Amygdala (tissue), 56 donors: Measurements from ENCODE around the gene MMGT1.

Experiments used
- DNase-seq, 56 donors: peaks; one replicate each; lab custom pipeline; 2025; lab: John Stamatoyannopoulos, UW

Gene MMGT1

DNA sequence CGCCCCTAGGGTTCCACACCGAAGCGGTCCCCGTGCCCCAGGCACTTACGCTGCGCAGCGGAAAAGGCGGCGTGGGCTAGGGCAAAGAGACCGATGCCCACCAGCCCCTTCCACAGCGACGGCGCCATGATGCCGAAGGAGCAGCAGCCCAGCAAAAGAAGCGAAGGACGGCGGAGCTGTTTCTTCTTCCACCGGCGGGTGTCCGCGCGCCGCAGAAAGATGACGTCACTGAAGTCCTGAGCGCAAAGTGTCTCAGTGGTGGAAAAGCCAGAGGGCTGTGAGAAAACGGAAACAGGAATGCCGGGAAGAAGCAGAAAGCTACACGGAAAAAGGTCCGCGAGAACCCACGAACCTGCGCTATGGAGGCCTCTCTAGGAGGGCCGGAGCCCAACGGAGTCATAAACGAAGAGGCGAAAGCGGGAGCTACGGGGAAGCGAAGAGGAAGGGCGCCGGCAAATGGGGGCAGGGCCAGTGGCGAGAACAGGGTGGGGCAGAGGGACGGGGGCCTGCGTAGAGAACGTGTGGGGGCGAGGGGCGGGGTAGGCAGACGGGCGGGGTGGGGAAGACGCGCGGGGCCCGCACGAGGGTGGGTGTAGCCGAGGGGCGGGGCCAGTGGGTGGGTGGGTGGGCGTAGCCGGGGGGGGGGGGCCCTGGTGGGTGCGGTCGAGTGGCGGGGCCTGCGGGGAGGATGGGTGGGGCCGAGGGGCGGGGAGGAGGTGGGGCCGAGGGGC is at the start of gene MMGT1:
MMGT1 (minus strand) TSS at position 441 of the 731 bp plus-strand sequence; CDS start at position 128, 313 bp downstream.
- DNase-seq: peak; percentile 7 to 92 (median 79)

DNA sequence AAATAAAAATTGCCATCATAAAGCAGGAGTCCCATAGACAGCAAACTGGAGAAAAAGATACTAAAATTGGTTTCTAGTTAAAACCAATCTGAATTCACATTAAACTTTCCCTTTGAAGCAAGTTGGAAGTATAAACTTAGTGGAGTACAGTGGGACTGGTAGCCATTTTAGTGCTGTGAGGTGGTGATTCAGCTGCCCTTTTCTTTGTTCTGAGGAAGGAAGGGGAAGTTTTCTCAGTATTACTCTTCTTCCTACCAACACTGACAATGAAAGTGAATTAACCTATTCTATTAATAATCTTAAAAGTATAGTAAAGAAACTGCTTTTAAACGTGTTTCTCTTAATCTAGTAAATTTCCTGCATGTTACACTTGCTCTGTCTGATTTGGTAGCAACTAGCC is 48.1 kb upstream of the MMGT1 start:
- DNase-seq: no peak

DNA sequence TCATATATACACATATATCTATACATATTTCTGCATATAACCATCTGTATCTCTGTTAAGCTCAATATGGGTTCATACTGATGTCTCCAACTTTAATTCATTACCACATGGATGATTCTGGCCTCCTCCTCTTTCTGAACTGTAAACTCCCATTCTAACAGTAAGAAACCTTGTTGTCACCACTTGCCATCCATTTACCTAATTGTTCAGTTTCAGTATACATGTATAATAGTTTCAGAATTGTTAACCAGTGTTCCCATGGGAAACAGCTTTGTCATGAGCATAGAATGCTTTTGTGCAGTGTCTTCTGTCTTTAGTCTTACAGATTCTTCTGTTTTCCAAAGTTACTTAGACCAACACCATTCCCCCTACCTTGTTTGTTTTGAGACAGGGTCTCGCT is 47.4 kb upstream of the MMGT1 start:
- DNase-seq: no peak

DNA sequence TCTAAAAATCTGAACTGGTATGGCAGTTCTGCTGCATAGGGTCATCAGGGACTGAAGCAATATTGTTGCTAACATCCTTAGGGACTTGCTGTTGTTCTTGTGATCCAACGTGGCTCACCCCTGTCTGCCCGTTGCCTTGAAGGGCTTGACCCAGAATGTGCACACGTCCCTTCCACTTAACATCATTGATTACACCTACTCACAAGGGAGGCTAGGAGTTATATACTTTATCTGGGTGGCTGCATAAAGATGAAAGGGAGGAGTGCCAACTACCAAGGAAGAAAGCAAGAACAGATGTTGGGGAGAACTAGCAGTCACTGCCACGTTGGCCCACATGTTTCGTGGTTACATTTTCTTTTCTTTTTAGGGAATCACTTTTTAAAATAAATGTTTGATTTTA is 45.4 kb upstream of the MMGT1 start:
- DNase-seq: no peak

DNA sequence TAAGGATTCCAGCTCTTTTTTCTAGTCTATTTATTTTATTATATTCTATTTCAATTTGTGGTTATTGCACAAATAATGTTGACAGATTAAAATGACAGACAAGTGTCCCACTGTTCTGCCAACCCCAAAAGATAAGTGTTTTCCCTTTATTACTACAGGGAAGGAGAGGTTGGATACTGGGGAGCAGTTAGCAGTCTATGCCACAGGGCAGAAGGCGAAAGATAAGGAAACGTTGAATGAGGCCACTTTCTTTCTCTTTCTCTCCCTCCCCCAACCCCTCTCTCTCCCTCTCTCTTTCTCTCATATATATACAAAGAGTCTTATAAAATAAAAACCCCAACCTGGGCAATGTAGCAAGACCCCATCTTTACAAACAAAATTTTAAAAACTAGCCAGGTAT is 43.1 kb upstream of the MMGT1 start:
- DNase-seq: no peak

DNA sequence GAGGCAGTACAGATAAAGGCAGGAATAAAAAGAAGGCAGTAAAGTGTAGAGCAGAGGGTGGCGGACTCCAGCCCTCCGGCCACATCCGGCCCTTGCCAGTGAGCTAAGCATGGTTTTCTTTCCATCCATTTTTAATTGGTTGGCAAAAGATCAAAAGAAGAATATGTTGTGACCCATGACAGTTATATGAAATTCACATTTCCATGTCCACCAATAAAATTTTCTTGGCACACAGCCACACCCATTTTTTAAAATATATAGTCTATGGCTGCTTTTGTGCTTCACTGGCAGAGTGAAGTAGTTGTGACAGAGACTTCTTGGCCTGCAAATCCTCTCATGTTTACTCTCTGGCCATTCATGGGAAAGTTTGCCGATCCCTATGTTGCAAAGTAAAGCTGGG is 41.2 kb upstream of the MMGT1 start:
- no peak for DNase-seq

DNA sequence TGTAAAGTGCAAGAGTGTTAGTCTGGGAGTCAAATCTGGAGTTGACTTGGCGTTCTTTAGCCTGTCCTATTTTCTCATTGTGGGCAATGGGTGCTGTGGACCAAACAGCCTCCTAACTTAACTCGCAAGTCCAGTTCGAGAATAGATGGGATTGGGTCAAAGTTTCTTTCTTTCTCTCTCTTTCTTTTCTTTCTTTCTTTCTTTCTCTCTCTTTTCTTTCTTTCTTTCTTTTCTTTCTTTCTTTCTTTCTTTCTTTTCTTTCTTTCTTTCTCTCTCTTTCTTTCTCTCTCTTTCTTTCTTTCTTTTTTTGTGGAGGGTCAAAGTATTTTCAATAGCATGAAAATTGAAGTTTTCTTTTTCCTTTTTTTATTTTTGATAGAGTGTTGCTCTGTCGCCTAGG is 14.5 kb upstream of the MMGT1 start:
- no peak for DNase-seq

DNA sequence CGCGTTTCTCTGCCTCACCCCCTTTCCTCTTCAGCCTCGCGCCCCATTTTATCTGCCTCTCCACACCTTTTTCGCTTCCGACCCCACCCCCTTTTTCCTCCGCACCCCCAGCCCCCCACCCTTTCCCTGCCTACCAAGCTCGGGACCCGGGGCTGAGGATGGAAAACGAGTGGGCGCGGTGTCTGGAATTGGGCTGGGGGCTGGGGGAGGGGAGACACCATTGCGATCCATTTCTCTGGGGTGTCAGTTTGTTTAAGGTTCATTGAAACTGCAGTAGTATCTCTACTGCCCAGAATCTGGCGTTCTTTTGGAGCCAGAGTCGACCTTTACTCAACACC is 12.2 kb upstream of the MMGT1 start:
- peak in 2 of 56 donors; percentile 1 to 11 for DNase-seq

DNA sequence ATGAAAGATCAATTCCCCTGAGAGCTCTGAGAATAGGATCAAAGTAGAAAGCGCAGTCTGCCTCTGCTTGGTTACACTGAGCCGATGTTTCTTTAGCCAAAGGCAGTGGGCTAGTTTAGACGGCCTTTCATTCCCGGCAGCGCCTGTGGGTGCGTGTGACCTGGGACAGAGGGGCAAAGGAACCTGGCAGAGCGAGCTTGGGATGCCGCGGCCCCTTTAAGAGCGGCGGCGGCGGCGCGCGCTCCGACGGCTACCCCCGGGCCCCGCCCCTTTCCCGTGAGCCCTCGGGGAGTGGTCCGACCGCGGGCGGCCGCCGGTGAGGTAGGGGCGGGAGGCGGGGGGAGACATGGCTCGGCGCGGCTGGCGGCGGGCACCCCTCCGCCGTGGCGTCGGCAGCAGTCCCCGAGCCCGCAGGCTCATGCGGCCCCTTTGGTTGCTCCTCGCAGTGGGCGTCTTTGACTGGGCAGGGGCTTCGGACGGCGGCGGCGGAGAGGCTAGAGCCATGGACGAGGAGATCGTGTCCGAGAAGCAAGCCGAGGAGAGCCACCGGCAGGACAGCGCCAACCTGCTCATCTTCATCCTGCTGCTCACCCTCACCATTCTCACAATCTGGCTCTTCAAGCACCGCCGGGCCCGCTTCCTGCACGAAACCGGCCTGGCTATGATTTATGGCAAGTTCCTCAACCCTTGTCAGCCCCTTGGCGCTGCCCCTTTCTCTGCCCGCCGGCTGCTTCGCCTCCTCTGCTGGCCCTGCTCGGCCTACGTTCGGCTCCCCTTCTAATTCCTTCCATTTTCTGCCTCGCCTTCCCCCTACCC is 11.6 kb upstream of the MMGT1 start, which contains the start of gene SLC9A6:
SLC9A6 (plus strand) TSS at position 279 of the 816 bp plus-strand sequence; CDS start at position 503, 224 bp downstream.
- peak in 54 of 56 donors; percentile 1 to 79 (median 44) for DNase-seq

DNA sequence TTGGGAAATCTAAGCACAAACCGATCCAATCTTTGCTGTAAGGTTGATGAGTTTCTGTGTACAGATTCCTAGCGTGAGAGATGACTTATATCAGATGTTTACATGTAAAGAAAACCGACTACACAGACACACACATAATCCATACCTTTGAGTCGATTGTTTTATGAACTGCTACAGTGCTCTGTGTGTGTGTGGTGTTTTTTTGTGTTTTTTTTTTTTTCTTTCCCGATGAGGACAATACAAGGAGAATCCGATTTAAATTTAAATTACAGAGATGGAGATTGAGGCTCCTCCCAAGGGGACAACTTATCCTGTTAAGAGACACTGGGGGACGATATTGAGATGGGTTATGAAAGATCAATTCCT is 11.0 kb upstream of the MMGT1 start:
- DNase-seq: peak in 1 of 56 donors; percentile 1

DNA sequence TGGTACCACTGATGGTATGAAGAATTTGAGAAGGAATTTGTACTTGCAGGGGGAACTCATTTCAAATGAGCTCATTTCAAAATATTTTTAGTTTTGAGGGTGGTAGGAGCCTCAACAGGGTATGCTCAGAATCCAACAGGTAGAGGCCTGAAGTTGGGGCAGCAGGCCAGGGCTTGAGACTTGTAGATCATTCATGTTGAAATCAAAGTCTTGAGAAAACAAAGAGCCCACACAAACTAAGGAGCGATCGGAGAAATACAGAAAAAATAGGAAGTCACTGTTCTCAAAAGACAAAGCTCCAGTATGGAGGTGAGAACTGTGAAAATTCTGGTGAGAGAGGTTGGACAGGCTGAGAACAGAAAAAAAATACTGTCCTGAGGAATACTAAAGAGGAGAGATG is 10.5 kb upstream of the MMGT1 start:
- DNase-seq: no peak

DNA sequence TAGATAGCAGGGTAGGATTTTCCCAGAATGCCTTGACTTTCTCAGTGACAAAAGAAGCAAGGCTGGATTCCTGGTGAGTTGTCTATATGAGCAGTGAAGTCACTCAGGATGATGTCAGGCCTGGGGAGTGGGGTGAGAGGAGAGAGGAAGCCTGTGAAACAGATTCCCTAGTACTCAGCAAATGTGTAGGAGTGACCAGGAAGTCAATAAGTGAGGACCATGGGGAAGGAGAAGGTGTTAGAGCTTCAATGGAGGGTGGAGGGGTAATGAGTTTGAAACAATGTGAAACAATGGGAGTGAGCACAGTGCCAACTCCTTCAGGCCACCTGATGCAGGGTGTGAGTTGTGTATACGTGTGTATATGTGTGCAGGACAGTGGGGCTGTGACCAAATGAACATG is 9.1 kb upstream of the MMGT1 start:
- DNase-seq: no peak

DNA sequence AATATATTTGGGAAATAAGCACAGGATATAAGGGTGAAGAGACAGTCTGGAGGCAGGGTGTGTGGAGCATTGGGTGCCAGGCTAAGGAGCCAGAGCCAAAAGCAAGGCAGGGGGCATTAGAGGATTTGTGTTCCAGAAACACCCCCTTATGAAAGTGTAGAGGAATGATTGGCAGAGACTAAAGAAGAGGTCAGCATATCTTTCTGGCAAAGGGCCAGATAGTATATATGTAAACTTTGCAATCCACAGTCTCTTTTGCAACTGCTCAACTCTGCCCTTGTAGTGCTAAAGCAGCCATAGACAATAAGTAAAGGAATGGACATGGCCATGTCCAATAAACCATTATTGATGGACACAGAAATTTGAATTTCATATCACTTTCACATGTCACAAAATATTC is 7.9 kb upstream of the MMGT1 start:
- no peak for DNase-seq

DNA sequence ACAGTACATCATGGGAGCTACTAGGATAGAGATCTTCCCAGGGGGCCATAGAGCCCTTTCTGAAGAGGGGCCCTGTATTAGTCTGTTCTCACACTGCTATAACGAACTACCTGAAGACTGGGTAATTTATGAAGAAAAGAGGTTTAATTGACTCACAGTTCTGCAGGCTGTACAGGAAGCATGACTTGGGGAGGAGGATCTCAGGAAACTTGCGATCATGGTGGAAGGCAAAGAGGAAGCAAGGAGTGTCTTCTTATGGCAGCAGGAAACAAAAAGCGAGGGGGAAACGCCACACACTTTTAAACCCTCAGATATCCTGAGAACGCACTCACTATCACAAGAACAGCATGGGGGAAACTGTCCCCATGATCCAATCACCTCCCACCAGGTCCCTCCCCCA is 7.2 kb upstream of the MMGT1 start:
- no peak for DNase-seq

DNA sequence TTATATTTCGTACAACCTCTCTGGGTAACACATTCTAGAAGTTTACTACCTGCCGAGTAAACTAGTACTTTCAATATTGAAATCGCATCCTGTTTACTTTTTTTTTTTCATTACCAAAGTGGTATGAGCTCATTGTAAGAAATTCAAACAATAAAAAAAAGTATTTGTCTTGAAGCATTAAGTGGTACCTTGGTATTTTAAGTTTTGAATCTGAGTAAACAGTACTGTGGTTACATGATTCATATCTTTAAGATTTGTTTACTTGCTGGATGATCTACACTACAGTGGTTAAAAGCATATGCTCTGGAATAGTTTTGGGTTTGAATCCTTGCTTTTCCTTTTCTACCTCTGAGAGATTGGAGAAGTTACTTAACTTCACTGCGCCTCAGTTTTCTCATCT is 3.8 kb upstream of the MMGT1 start:
- DNase-seq: no peak

DNA sequence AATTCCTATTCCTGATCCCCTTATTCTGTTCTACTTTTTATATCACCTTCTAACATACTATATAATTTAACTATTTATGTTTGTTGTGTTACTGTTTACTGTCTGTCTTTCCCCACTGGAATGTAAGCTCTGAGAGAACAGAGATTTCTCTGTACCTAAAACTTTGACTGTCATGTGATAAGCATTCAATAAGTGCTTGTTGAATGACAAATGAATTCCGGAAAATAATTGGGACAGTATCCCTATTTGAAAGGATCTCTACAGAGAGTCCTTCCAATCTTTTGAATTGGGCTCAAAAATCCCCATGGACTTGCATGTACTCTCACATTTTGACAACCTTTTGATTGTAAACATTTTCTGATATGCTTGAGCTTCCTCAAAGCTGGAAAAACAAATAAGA is 1.6 kb upstream of the MMGT1 start:
- DNase-seq: no peak

DNA sequence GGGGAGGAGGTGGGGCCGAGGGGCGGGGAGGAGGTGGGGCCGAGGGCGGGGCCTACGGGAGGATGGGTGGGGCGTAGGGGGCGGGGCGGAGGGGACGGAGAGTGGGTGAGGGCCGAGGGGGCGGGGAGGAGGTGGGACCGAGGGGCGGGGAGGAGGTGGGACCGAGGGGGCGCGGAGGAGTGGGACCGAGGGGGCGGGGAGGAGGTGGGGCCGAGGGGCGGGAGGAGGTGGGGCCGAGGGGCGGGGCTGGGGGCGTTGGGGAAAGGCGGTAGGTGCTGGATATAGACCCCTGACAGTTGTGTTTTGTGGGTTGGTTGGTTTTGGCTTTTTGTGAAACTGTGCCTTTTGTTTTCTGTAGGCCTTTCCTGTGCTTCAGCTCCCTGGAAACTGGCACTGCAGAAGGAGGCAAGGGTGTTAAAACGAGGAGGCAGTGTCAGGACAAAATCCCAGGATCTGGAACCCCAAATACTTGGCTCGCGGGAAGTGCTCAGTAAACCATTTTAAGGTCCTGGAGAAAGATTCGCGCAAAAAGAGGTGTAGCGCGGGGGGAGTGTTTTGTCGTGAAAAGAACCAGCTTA is 580 bp upstream of the MMGT1 start:
- peak in 52 of 56 donors; percentile 4 to 92 (median 76) for DNase-seq

DNA sequence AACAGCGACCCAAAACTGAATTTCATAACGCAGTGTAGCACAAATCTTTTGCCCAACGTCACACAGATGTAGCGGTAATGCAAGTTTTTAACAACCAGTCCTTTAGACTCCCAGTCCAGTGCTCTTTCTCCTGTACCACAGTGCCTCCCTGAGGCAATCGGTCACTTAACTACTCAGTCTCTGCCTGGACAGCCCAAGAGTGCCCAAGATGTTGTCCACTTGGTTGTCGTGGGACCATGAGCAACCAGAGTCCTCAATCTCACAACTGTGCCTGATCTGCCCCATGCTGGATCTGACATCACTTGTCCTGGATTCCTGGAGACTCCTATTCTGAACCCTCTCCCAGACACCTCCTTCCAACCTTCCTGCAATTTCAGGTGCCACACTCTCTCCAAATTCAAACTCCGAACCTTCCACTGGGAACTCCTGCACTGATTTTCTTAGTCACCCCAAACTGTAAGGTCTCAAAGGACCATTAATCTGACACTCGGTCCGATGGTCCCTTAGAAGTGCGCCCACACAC is 702 bp downstream of the MMGT1 start:
- peak in 23 of 56 donors; percentile 0 to 28 (median 7) for DNase-seq

DNA sequence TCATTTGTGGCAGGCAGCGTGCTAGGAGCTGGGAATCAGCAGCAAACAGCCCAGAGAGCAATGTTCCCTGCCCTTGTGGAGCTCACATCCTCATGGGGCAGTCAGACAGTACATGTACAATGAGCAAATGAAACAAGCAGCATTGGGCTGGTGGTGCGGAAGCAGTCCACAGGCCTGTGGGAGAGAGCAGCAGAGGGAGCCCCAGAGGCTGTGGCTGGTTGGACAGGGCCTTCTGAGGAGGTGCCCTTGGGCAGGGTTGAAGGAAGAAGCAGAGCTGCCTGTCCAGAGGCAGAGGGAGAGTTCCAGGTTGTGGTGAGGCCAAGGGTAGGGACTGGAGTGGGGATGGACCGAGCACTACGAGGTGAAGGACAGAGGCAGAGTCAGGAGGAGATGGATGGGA is 22.5 kb downstream of the MMGT1 start:
- DNase-seq: no peak

DNA sequence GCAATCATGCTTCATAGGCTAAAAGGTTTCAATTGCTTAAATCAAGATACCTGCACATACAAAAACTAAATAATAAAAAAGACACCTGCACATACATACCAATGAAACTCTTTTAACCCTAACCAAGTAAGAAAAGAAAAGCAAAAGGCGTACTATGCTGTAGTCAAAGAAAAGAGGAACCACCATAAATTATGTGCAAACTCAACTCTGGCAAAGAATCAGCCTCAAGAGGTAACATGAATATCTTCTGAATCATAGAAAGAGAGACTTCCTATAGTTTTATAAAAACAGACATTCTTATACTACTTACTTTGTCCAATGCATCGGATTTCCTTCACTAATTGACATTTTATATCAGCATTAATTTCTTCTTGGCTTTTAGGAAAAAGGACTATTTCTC is 29.3 kb downstream of the MMGT1 start:
- no peak for DNase-seq
